Measurements from ENCODE around the gene TAGAP.

DNA sequence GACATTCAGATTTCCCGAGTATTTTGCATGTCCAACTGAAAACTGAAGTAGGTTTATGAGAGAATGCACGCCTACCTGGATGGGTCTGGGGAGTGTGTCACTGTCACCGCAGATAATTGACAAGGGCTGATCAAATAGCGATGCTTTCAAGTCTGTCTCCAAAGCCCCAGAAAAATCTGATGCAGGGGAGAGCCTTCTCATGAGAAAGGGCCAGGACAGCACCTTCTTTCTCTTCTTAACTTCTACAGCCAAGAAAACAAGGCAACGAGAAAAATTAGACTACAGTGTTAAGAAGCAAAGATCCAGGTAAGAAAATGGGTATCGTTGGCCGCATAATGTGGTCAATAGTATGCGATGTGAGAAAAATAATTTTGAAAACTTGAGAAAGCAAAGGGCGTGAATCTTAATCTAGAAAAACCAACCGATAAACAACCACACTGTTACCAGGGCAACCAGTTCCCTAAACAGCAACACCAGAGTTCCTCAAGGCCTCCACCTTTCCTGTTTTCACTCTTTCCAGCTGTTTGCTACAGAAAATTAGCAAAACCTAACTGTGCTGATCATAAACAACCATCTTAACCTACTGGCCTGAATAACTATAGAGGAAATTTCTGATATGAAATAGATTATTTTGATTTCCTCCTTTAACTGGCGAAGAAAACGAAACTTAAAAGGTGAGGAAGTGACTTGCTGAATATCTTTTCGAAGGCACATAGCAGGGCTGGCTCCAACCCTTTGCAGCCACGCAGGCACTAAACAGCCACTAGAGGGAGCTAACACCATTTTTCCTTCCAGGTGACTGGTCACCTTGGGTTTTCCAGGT lies 2.6 kb downstream of the TAGAP start:
- TF ChIP-seq, protein P1, sequence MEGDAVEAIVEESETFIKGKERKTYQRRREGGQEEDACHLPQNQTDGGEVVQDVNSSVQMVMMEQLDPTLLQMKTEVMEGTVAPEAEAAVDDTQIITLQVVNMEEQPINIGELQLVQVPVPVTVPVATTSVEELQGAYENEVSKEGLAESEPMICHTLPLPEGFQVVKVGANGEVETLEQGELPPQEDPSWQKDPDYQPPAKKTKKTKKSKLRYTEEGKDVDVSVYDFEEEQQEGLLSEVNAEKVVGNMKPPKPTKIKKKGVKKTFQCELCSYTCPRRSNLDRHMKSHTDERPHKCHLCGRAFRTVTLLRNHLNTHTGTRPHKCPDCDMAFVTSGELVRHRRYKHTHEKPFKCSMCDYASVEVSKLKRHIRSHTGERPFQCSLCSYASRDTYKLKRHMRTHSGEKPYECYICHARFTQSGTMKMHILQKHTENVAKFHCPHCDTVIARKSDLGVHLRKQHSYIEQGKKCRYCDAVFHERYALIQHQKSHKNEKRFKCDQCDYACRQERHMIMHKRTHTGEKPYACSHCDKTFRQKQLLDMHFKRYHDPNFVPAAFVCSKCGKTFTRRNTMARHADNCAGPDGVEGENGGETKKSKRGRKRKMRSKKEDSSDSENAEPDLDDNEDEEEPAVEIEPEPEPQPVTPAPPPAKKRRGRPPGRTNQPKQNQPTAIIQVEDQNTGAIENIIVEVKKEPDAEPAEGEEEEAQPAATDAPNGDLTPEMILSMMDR (conservative IDR thresholded peaks at IDR 0.05; ENCODE audit: low read length) = peak; percentile 100
- no peak for TF ChIP-seq EZH2phosphoT487 (IDR thresholded peaks at IDR 0.05; ENCODE audit: borderline replicate concordance, low read depth, low read length)
